ENCODE measurements around the gene REX1BD.

DNA sequence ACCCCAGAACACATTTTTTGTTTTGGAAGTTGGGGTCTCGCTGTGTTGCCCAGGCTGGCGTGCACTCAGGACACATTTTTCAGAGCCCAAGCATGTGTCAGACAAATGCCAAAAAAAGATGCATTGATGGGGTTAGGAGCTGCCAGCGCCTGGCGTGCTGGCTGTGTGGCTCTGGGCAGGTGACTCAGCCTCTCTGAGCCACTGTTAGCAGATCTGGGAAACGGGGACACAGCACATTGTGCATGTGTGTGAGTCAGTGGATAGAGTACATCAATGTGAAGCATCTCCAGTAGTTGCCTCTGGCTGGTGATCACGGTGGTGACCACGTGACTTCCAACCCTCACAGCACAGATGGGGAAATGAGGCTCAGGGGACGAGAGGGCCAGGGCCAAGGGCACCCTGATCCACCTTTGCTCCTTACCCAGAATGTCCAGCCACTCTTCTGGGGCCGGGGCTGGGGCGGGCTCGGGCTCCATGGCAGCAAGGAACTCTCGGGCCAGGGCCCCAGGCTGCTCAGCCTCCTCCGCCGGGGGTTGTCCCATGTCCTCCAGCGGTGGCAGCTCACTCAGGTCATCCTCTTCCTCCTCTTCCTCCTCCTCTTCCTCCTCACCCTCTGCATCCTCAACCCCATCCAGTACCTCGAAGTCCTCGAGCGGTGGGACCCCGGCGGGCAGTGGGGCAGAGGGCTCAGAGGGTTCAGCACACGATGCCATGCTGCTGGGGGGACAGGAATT is 47.2 kb upstream of the REX1BD start:
- TF ChIP-seq, protein P1, sequence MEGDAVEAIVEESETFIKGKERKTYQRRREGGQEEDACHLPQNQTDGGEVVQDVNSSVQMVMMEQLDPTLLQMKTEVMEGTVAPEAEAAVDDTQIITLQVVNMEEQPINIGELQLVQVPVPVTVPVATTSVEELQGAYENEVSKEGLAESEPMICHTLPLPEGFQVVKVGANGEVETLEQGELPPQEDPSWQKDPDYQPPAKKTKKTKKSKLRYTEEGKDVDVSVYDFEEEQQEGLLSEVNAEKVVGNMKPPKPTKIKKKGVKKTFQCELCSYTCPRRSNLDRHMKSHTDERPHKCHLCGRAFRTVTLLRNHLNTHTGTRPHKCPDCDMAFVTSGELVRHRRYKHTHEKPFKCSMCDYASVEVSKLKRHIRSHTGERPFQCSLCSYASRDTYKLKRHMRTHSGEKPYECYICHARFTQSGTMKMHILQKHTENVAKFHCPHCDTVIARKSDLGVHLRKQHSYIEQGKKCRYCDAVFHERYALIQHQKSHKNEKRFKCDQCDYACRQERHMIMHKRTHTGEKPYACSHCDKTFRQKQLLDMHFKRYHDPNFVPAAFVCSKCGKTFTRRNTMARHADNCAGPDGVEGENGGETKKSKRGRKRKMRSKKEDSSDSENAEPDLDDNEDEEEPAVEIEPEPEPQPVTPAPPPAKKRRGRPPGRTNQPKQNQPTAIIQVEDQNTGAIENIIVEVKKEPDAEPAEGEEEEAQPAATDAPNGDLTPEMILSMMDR (IDR thresholded peaks at IDR 0.05), result no peak
- no peak for TF ChIP-seq POLR2A (IDR thresholded peaks at IDR 0.05)
